ENCODE measurements around the gene TMC5.

The TMC5 gene

DNA sequence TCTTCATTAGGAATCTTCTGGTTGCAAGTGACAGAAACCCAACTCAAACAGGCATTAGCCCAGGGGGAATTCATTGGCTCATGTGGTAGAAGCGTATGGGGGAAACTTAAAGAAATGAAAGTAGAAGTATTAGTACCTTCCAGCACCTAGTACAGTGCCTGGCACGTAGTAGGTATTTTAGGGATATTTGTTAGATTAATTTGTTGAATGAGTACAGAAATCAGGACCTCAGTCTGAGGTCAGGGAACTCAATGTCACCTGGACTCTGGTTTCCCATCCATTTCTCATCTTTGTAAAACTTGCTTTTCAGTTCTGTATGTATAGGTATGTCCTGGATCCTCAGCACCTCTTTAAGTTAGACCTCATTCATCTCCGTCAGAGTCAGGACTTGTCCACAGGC is 32.5 kb downstream of the TMC5 start:
- no peak for DNase-seq (ENCODE audit: low read depth in 1 of 2, low spot score in 1 of 2)

DNA sequence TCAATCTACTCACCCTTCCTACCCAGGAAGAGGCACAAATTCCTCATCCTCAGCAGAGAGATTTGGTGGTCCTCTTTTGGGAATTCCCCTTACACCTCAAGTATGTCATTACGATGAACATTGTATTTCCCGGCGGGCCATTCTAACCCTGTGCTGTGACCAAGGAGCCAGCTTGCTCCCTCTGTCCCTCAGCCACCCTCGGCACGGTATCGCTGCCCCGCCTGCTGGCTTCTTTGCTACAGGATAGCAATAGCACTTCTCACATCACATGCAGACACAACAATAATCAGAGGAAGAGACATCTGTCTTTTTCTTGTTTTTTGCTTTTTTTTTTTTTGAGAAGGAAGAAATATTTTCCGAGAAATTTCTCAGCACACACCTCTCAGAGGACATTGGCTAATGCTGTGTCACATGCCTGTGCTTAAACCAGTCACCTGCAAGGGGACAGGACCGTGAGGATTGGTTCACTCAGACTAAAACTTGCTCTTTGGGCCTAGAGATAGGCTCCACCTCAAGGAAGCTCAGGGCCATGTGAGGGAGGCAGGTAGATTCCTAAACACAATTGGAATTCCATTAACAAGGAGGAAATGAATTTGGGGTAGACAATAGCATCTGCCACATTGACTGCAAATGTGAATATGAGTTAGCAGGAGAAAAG is 41.2 kb downstream of the TMC5 start:
- no peak for DNase-seq (ENCODE audit: low read depth in 1 of 2, low spot score in 1 of 2)

DNA sequence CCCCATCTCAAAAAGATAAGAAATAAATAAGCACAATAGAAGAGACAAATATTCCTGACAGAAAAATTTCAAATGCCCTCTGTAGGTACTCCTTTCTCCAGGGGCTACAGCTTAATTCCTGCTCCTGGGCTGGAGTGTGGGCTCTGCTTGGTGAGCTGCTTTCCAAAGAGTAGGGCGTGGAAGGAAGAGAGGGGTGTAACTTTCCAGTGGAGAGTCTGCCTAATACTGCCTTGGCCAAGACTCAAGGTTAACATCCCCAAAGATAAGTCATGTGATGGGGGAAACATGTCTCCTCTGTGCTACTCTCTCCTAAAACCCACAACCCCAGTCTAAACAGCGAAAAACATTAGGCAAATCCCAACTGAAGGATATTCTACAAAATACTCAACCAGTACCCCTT is 42.7 kb downstream of the TMC5 start:
- no peak for DNase-seq (ENCODE audit: low read depth in 1 of 2, low spot score in 1 of 2)

DNA sequence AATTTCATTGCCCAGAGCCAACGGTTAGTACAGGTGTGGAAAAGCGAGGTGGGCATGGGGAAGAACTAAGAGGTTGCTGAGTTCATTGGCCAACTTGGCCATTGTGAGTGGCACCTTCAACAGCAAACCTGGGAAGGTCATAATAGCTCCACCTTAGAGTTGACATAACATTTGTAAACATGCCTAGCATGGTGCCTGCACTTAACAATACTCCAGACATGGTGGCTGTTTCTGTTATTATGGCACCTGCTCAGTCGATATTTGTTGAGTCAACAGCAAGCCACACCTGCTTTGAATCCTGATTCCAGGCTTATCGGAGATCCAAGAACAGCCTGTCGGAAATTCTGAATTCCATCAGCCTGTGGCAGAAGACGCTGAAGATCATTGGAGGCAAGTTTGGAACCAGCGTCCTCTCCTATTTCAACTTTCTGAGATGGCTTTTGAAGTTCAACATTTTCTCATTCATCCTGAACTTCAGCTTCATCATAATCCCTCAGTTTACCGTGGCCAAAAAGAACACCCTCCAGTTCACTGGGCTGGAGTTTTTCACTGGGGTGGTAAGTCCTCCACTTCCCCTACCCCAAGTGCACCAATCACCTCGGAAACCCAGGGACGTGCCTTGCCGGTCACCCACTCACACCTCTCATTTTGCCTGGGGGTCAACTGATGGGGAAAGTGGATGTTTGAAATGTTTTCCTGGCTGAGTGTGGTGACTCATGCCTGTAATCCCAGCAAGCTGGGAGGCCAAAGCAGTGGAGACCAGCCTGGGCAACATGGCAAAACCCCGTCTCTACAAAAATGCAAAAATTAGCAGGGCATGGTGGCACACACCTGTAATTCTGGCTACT is 46.0 kb downstream of the TMC5 start:
- no peak for DNase-seq (ENCODE audit: low read depth in 1 of 2, low spot score in 1 of 2)

DNA sequence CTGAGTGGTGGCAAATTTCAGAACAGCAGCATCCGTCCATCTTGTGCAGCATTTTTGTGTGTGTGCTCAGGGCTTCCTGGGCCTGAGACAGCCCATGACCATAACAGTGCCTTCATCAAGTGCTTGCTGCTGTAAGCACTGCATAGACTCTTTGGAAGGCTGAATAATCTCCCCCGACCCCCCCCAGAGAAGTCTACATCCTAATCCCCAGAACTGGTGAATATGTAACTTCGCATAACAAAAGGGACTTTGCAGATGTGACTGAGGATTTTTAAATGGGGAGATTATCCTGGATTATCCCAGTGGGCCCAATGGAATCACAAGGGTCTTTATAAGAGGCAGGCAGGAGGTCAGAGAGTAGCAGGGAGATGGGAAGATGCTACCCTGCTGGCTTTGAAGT is 50.6 kb downstream of the TMC5 start:
- DNase-seq (ENCODE audit: low read depth in 1 of 2, low spot score in 1 of 2), result no peak

DNA sequence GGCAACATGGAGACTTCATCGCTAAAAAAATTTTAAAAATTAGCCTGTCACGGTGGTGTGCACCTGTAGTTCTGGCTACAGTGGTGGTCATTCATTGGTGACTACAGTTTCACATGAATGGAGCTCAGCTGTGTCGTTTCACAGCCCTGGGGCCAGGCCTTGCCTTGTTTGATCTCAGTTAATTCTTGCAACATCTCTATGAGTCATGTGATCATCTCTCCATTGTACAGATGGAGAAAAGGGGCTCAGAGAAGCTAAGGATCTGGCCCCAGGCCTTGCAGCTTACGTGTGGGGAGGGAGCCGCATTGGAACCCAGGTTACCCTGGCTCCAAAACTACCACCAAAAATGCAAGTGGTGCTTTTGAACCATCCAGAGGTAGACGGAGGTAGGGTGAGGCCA is 54.8 kb downstream of the TMC5 start:
- DNase-seq (ENCODE audit: low read depth in 1 of 2, low spot score in 1 of 2), result no peak

DNA sequence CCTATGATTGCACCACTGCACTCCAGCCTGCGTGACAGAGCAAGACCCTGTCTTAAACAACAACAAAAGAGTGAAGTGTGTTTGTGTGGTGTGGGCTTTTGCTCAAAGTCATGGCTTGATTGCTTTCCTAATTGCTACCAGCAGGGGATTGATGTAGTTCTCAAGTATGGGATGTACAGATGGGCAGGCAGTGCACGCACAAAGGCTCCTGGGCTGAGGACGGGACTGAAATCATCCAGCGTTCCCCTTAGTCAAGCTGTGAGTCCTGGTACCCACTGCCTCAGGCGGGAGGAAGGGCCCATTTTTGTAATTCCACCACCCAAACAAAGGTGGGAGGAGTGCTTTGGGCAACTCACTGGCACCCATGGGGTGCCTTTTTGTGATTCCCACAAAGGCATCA is 56.9 kb downstream of the TMC5 start:
- no peak for DNase-seq (ENCODE audit: low read depth in 1 of 2, low spot score in 1 of 2)

DNA sequence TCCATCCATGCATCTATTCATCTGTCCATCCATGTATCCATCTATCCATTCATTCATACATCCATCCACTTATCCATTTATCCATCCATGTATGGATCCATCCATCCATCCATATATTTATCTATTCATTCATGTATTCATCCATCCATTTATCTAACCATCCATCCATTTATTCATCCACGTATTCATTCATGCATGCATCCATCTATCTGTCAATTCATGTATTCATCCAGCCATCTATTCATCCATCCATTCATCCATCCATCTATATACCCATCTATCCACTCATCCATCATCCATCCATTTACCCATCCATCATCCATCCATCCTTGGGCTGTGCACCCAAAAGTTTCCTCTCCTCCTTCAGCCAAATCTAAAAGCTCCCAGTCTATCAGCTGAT is 60.8 kb downstream of the TMC5 start:
- no peak for DNase-seq (ENCODE audit: low read depth in 1 of 2, low spot score in 1 of 2)

DNA sequence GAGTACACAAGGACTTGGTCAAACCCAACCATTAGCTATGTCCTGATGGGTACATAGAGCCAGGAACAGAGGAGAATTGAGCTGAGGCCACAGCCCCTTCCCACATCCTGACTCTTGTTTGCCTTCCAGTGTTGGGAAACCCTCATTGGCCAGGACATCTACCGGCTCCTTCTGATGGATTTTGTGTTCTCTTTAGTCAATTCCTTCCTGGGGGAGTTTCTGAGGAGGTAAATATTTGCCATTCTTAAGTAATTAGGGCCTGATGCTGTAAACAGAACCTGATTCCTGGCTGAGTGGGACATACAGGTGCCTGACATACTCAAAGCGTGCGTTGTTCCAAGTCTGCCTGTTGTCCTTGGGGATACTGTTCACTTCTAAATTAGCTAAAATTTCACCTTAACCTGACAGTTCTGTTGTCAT is 61.6 kb downstream of the TMC5 start:
- no peak for DNase-seq (ENCODE audit: low read depth in 1 of 2, low spot score in 1 of 2)

DNA sequence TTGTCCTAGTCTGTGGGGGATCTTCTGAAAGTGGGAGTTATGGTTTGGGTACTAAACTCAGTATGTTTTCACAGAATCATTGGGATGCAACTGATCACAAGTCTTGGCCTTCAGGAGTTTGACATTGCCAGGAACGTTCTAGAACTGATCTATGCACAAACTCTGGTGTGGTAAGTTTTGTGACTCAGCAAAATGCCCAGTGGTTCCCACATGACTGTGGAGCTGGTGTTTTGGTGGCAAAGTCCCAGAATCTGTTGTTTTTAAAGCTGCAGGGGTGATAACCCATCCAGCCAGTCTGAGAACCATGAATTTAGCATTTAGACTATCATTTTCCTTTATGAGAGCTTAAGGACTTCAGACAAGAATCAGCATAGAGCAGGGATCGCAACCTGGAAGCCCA is 63.6 kb downstream of the TMC5 start:
- DNase-seq (ENCODE audit: low read depth in 1 of 2, low spot score in 1 of 2), result no peak

DNA sequence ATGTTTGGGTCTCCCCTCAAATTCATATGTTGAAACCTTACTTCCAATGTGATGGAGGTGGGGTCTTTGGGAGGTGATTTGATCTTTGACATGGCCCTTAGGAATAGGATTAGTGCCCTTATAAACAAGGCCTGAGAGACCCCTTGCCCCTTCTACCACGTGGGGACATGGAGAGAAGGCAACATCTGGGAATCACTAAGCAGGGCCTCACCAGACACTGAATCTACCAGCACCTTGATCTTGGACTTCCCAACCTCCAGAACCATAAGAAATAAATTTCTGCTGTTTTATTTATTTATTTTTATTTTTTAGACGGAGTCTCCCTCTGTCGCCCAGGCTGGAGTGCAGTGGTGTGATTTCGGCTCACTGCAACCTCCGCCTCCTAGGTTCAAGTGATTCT is 64.1 kb downstream of the TMC5 start:
- DNase-seq (ENCODE audit: low read depth in 1 of 2, low spot score in 1 of 2), result no peak

DNA sequence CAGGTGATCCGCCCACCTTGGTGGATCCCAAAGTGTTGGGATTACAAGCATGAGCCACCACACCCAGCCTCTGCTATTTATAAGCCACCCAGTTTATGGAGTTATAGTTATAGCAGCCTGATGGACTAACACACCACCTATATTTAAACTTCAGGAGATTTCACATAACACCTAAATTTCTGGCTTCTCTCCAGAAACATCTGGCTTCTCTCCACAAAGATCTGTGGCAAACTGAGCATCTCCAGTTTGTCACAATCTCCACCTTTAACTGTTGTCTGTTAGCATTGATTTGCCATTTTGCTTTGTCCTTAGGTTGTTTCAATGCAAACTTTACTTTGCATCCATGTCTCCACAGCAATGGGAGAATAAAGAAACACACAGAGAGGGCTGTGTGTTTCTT is 64.6 kb downstream of the TMC5 start:
- no peak for DNase-seq (ENCODE audit: low read depth in 1 of 2, low spot score in 1 of 2)

DNA sequence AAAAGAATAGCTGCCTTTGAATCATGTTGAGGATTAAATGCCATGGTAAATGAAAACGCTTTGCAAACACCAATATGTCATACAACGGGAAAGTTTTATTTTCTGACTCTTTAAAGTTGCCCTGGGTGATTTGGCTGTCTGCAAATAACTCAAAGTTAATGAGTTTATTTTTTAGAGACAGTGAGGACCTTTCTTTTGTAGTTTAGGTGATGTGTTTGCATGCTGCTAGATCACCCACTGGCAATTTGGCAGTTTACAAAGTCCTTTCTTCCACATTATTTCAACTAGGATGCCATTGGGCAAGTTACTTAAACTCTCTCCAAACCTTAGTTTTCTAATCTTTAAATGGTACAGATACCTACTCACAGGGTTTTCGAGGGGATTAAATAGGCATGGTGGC is 66.4 kb downstream of the TMC5 start:
- DNase-seq (ENCODE audit: low read depth in 1 of 2, low spot score in 1 of 2), result no peak

DNA sequence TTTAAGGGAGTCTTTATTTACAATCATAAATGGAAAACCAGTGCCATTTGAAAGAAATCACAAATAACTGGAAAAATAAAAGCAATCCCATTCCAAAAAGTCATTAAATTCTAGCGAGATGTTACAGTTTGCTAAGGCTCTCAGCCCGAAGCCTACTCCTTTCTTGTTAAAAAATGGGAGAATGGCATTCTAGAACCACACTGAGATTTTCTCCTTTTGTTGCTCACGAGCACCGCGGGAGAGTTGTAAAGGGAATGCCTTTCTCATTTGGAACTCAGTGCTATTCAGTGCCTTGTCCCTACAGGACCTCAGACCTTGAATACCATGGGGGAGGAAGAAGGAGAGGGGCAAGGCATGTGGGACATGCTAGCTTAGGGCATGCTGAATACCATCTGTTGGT is 67.9 kb downstream of the TMC5 start:
- no peak for DNase-seq (ENCODE audit: low read depth in 1 of 2, low spot score in 1 of 2)

DNA sequence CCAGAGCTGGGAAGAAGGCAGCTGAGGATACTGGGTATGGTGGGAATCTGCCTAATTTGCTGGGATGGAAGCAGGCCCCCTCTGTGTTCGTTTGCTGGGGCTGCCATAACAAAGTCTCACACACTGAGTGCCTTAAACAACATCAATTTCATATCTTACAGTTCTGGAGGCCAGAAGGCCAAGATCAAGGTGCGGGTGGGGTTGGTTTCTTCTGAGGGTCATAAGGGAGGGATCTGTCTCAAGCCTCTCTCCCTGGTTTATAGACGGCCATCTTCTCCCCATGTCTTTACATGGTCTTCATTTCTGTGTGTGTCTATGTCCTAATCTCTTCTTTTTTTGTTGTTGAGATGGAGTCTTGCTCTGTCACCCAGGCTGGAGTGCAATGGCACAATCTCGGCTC is 68.4 kb downstream of the TMC5 start:
- DNase-seq (ENCODE audit: low read depth in 1 of 2, low spot score in 1 of 2), result no peak

DNA sequence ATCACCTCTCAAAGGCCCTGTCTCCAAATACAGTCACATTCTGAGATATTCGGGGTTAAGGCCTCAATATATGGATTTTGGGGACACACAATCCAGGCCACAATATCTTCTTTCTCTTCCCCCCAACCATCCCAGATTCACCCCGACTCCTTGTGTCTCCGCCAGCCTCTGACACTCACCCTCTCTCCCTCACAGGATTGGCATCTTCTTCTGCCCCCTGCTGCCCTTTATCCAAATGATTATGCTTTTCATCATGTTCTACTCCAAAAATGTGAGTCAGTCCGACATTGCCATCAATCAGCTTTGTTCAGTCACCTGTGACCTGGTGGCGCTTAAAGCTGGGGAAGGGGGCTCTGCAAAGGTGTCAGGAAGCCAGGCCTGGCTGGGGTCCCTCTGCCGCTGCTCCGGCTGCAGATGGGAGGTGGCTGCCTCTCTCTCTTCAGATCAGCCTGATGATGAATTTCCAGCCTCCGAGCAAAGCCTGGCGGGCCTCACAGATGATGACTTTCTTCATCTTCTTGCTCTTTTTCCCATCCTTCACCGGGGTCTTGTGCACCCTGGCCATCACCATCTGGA is 69.2 kb downstream of the TMC5 start:
- no peak for DNase-seq (ENCODE audit: low read depth in 1 of 2, low spot score in 1 of 2)

DNA sequence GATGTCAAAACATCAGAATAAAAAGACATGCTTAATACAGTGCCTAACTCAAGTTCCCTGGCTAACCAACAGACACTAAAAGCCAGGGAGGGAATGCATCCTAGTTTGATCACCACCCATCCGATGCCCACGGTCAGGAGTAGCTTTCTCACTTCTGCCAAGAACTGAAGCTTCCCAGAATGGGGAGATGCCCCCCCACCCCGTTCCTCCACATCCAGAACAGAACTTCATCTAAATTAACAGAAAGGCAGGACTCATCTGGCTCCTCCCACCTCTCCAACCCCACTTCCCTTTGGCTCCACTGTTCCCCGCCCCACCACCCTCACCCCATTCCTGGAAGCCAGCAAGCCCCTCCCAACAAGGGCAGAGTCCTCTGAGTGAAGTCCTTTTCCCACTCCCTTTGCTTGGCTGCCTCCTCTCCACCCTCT is 70.5 kb downstream of the TMC5 start:
- DNase-seq (ENCODE audit: low read depth in 1 of 2, low spot score in 1 of 2), result no peak

DNA sequence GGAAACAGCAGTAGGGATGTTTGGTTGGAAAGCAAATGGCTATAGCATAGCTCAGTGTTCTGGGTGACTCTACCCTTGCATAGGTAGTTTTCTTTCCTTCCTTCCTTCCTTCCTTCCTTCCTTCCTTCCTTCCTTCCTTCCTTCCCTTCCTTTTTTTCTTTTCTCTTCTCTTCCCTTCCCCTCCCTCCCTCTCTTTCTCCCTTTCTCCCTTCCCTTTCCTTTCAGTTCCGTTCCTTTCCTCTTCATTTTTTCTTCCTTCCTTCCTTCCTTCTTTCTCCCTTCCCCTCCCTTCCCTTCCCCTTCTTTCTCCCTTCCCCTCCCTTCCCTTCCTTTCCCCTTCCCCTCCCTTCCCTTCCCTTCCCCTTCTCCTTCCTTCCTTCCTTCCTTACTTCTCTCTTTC is 72.9 kb downstream of the TMC5 start:
- DNase-seq (ENCODE audit: low read depth in 1 of 2, low spot score in 1 of 2), result no peak

DNA sequence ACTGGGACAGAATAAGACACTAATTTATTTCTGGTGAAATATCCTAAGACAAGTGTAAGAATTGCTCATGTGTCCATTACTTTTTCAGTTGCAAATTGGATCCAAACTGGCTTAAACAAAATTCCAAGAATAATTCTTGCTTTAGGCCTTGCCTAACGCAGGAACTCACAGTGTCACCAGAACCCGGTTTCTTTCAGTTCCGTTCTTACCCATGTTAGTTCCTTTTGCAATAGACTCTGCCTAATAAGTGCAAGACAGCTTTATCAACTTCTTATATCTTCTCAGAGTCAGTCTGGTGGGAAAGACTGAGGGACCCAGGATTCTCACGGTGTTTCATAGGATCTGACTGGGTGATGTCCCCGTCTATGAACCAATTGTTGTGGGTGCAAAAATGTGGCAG is 79.5 kb downstream of the TMC5 start:
- DNase-seq (ENCODE audit: low read depth in 1 of 2, low spot score in 1 of 2), result no peak

DNA sequence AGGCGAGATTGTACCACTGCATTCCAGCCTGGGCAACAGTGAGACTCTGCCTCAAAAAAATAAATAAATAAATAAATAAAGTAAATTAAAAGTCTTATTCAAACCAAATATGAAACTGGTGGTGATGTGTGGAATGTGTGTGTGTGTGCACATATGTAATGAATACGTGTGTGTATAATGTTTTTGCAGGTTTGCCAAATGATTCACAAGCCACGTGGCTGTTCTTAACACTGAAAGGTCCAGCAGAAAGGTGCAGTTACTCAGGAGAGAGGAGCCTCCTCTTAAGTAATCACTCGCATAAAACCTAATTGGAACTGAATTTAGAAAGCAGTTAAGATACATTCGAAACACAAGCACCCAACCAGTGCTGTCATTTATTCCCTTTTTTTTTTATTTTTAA is 81.3 kb downstream of the TMC5 start:
- no peak for DNase-seq (ENCODE audit: low read depth in 1 of 2, low spot score in 1 of 2)

DNA sequence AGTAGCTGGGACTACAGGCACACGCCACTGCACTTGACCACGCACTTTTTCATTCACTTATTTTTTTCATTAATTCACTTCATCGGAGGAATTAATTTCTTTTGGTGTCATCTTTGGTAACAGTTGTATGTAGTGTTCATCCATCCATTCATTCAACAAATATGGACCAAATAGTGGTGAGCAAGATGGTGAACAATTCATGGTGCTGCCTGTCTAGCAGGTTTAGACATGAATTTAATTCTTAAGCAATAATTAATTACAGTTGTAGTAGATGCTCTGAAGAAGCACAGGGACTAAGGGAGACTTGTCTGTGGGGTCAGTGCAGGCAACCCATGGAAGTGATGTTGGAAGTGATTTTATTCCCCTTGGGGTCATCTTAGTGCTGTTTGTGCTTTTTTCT is 81.8 kb downstream of the TMC5 start:
- no peak for DNase-seq (ENCODE audit: low read depth in 1 of 2, low spot score in 1 of 2)

DNA sequence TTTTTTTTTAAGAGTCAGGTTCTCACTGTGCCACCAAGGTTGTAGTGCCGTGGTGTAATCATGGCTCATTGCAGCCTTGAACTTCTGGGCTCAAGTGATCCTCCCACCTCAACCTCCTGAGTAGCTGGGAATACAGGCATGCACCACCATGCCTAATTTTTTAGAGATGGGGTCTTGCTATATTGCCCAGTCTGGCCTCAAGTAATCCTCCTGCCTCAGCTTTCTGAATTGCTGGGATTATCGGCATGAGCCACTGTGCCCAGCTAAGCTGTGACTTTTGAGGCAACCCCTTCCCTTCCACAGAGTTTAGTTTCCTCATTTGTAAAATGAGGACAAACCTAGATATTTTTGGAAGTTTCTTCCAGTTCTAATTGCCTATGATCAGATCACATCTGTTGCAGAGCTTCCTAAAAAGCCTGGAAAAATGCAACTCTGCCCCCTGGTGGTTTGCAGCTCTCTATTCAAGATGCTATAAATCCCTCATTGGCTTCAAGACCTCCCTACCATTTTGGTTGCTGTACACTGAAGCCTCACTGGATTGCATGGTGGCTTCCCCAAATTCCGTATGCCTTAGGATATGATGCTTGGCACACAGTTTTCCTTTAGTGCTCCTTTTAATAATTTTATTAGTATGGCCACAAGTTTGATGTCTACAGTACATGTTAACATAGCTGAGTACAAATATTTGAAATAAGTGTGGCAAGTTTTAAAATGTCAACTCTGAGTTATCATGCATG is 84.9 kb downstream of the TMC5 start:
- peak; percentile 12 to 30 for DNase-seq (ENCODE audit: low read depth in 1 of 2, low spot score in 1 of 2)
